ENCODE measurements around the gene SH3GL1. TPM values are rescaled to one million over a fixed set of nuclear protein-coding genes. Genes with fewer than 3 reads are reported as not detected.
"Not testable (repeated sequence)": the region's sequence is repeated elsewhere in the genome, so short reads cannot be mapped to it uniquely, and the experiment has no call there.

Gene SH3GL1
- total RNA-seq, 1 donor from 2014 or later, result 71.8 TPM

- DNase-seq (ENCODE audit: low spot score) (no peak), ATAC-seq (no peak)
- intact Hi-C loops (cut with DNase I), result no loop called here
These were observed 41.4 kb downstream of the SH3GL1 start for GRCh38 chr19:4358709-4359626.

DNA sequence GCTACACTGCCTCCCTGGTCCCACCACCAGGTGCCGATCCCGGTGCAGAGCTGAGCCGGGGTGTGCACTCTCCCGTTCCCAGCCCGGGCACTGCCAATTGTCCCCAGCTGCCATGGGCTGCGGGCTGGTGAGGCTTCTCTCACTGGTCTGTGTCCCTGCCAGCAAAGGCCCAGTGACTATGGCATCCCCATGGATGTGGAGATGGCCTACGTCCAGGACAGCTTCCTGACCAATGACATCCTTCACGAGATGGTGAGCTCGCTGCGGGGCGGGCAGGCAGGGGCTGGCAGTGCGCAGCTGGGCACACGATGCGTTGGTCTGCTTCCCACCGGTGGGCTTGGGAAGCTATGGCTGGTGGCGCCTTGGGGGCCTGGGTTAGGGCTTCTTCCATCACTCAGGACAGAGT is 42.4 kb downstream of the SH3GL1 start:
- intact Hi-C loops (cut with DNase I), result no loop called here
- DNase-seq (ENCODE audit: low spot score) (no peak), ATAC-seq (no peak)

GRCh38 chr19:4357095-4357797 is 43.1 kb downstream of the SH3GL1 start:
- intact Hi-C loops (cut with DNase I), result no loop called here
- no peak for DNase-seq (ENCODE audit: low spot score)
- peak; percentile 4 for ATAC-seq

DNA sequence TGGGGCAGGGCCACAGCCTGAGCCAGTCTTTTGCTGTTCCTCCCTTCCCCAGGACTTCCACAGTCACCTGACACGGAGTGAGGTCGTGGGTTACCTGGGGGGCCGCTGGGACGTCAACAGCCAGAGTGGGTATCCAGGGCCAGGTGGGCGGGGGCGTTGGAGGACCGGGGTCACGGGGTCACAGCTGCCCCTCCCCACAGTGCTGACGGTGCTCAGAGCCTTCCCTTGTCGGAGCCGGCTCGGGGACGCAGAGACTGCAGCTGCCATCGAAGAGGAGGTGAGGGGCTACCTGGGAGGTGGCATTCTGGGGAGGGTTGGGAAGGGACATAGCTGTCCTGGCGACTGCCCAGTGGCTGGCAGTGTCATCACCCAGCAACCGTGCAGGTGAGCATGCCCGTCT is 45.5 kb downstream of the SH3GL1 start:
- intact Hi-C loops (cut with DNase I), result loop anchor here (1.0 kb wide), 1 partner anchor 15 kb away; no protein-coding TSS in a partner anchor
- DNase-seq (ENCODE audit: low spot score) (no peak), ATAC-seq (no peak)

DNA sequence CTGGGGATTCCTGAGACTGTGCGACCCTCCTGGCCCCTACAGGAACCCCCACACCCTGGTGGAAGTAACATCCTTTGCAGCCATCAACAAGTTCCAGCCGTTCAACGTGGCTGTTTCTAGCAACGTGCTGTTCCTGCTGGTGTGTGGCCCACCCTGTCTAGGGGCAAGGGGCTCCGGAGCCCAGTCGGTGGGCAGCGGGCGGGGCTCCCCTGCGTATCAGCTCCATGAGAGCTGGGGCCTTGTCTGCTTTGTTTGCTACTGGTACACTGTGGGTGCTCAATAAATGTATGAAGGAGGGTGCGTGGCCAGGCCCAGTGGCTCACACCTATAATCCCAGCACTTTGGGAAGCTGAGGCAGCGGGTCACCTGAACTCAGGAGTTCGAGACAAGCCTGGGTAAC is 46.1 kb downstream of the SH3GL1 start:
- ATAC-seq, result no peak
- intact Hi-C loops (cut with DNase I), result no loop called here
- DNase-seq (ENCODE audit: low spot score), result no peak

GRCh38 chr19:4352701-4353121 is 47.6 kb downstream of the SH3GL1 start:
- peak; percentile 67 for DNase-seq (ENCODE audit: low spot score)
- intact Hi-C loops (cut with DNase I), result no loop called here
- ATAC-seq, result peak; percentile 63

- DNase-seq (ENCODE audit: low spot score) (no peak), ATAC-seq (no peak)
- intact Hi-C loops (cut with DNase I), result no loop called here
These were observed 49.6 kb downstream of the SH3GL1 start for GRCh38 chr19:4350726-4351125.

- ATAC-seq, result no peak
These were observed 50.2 kb downstream of the SH3GL1 start for GRCh38 chr19:4350111-4350510.

DNA sequence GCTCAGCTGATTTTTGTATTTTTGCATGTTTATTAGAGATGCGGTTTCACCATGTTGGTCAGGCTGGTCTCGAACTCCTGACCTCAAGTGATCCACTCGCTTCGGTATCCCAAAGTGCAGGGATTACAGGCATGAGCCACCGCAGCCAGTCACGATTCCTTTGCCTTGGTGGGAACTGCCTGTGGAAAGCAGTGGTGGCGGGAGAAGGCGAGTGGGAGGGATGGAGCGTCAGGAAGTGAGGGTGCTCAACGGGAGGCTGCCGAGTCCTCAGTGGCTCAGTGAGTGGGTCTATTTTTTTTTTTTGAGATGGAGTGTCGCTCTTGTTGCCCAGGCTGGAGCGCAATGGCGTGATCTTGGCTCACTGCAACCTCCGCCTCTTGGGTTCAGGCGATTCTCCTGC is 51.1 kb downstream of the SH3GL1 start:
- intact Hi-C loops (cut with DNase I); DNase-seq (ENCODE audit: low spot score); ATAC-seq: not testable (repeated sequence)

More at GRCh38 chr19:4350111-4350510, 50.2 kb downstream of the SH3GL1 start:
- DNase-seq (ENCODE audit: low spot score), result no peak
- intact Hi-C loops (cut with DNase I), result no loop called here

DNA sequence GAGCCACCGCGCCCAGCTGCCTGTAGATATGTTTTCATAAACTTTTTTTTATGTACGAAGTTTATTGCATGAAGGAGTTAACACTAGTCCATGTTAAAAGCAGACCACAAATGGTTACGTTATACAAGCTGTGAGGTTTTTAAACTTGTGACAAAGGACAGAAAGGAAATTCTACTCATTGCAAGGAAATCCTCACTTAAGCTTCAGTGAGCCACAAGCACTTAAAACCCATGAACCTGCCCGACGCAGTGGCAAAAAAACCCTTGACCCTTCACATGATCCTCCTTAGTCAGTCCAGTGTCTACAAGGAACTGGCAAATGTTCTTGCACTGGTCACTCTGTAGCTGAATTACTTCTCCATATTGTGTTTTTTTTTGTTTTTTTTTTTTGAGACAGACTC is 52.8 kb downstream of the SH3GL1 start:
- intact Hi-C loops (cut with DNase I), result no loop called here
- no peak for ATAC-seq
- DNase-seq (ENCODE audit: low spot score), result no peak

DNA sequence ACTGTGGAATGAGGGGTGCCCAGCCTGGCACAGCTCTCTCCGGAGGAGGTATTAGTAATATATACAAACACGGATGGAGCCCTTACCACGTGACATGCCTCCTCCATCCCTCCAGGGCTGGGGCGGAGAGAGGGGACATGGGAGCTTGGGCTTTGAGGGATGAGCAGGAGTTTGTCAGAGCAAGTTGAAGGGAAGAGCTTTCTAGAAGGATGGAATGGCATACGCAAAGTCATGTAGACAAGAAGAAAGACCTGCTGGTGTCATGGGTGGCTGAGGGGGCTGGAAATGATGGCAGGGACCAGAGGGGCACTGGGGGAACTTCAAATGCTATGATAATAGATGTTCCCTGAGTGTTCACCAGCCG is 54.3 kb downstream of the SH3GL1 start:
- no peak for ATAC-seq

DNA sequence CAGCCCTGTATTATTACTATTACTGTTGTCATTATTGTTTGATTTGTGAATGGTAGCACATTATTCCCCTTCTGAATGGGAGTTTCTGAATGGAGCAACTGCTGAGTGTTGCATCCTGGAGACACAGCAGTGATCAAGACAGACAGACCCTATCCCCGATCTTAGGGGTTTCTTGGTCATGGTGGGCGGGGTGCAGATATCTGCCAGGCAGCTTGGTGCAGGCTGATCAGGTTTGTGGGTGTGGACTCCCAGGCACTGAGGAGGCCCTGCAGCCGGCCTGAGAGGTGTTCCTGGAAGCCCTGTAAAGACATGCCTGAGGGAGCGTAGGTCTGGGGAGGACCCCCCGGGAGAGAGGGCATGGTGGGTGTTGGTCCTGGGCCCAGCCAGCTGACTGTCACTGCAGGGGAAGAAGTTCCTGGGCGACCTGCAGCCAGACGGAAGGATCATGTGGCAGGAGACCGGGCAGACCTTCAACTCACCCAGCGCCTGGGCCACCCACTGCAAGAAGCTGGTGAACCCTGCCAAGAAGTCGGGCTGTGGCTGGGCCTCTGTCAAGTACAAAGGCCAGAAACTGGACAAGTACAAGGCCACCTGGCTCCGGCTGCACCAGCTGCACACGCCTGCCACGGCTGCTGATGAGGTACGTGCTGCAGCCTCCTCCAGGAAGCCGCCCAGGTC is 54.9 kb downstream of the SH3GL1 start:
- DNase-seq (ENCODE audit: low spot score) (no peak), ATAC-seq (no peak)
- intact Hi-C loops (cut with DNase I), result no loop called here

More for the DNA sequence above, 54.3 kb downstream of the SH3GL1 start:
- no peak for DNase-seq (ENCODE audit: low spot score)
- intact Hi-C loops (cut with DNase I), result no loop called here

GRCh38 chr19:4343370-4344307 is 56.7 kb downstream of the SH3GL1 start, which contains the start of gene MPND:
MPND (plus strand) TSS chr19:4343562; CDS start chr19:4343594, 32 bp downstream.
- intact Hi-C loops (cut with DNase I), result no loop called here
- ATAC-seq, result peak; percentile 92

DNA sequence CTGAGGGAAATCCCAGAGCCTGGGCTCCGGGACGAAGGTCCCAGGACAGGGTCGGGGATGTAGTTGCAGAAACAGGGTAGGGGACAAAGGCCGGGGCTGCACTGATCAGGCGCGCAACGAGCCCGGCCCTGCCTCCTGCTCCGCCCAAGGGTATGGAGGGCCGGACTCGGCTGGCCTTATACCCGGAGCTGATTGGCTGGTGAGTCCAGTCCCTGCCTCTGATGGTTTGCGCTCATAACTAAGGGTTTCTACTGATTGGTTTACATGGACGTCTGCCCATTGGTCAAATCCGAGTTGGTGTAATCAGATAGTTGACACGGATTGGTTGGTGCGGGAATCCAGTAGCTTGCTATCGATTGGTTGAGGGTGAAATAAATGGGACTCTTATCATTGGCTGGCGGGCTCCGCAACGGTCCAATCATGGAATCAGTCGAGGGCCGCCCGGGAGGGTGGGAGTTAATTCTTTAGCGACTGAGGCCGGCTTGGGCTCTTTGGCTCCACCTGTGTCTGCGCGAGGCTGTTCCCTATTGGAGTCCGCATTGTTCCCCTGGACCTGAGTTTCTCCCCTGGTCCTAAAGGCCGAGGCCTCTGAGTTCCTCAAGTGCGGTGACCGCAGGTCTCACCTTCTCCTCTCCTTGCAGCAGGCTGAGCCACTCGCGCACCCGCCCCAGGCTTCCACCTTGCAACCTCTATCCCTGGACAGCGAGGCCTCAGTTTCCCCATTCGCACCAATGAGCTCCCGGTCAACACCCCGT is 57.6 kb downstream of the SH3GL1 start:
- DNase-seq (ENCODE audit: low spot score) (peak; percentile 95), ATAC-seq (peak; percentile 97)
- intact Hi-C loops (cut with DNase I), result no loop called here

More at GRCh38 chr19:4343370-4344307, 56.7 kb downstream of the SH3GL1 start, which contains the start of gene MPND:
- peak; percentile 97 for DNase-seq (ENCODE audit: low spot score)

DNA sequence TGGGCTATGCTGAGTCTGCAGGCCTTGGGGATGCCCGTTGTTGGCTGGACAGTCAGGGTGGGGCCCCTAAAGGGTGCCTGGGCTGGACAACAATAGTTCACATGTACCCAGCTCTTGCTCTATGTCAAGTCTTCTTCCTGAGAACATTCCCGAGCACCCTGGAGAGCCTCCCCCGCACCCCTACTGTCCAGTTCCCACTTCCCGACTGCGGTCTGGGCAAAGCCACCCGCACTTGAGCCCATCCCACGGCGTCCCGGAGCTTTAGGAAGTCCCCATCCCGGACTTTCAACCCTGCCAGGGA is 58.1 kb downstream of the SH3GL1 start:
- intact Hi-C loops (cut with DNase I), result no loop called here
- peak; percentile 38 for ATAC-seq

DNA sequence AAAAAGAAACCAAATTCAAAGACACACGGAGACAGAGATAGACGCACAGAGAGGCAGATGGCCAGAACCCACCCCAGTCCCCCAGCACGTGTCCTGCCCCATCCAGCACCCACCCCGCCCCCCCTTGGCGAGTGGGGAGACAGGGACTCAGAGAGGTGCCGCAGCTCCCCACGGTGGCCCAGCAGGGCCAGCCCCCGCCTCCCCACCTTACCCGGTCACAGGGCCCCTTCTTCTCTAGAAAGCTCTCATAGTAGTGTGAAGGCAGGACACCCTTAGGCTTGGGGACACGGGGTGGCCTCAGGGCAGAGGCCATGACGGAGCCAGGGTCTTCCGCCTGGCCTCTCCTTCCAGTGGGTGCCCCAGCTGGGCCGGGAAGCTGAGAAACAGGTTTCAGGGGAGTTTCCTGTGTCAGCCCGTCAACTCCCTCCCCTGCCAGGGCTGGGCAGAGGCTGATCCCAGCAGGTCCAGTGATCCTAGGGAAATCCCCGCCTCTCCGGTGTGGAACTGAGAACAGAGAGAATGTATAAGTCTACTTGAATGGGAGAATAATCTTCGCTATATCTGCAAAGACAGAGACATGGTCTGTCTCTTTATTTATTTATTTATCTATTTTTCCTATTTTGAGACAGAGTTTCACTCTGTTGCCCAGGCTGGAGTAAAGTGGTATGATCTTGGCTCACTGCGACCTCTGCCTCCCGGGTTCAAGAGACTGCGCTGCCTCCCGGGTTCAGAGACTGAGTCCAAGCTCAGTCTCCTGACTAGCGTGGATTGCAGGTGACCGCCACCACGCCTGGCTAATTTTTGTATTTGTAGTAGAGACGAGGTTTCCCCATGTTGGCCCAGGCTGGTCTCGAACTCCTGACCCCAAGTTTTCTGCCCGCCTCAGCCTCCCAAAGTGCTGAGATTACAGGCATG is 61.6 kb downstream of the SH3GL1 start, which contains the start of gene STAP2:
TSS of gene STAP2 (minus strand) at position 387 of the 915 bp plus-strand sequence. CDS start at position 313, 74 bp downstream.
- no peak for ATAC-seq
- DNase-seq (ENCODE audit: low spot score), result no peak
- intact Hi-C loops (cut with DNase I), result no loop called here

More for the DNA sequence above, 58.1 kb downstream of the SH3GL1 start:
- no peak for DNase-seq (ENCODE audit: low spot score)

Measured in sciatic nerve (tissue), 2 donors.